GM12873 (cell line): ENCODE measurements around the gene HDDC3.

Experiments used
- CTCF ChIP-seq: IDR thresholded peaks from 2 replicates; pipeline ENCODE4 v1.5.1; 2012; ENCODE audit warnings: low read depth, mild to moderate bottlenecking, moderate library complexity, low read length, control low read depth; ENCODE audit not compliant: insufficient read depth; ENCODE audit errors: missing control alignments

The HDDC3 gene

GRCh38 chr15:90946538-90946937 is 14.2 kb upstream of the HDDC3 start:
- no peak for TF ChIP-seq CTCF

GRCh38 chr15:90945091-90945490 is 12.7 kb upstream of the HDDC3 start:
- no peak for TF ChIP-seq CTCF

- TF ChIP-seq CTCF = no peak
Observed at GRCh38 chr15:90942354-90943120, 10.2 kb upstream of the HDDC3 start.

- no peak for TF ChIP-seq CTCF
Observed at GRCh38 chr15:90941038-90941437, 8.7 kb upstream of the HDDC3 start.

- no peak for TF ChIP-seq CTCF
Observed at GRCh38 chr15:90939756-90940155, 7.4 kb upstream of the HDDC3 start.

- no peak for TF ChIP-seq CTCF
Observed at GRCh38 chr15:90938261-90938660, 5.9 kb upstream of the HDDC3 start.

- no peak for TF ChIP-seq CTCF
Observed at GRCh38 chr15:90936823-90937222, 4.5 kb upstream of the HDDC3 start.
